HG03457 (cell line): ENCODE results near the gene HS3ST1.

Experiments
- ATAC-seq: cut with Tn5 transposase; IDR thresholded peaks from one replicate; pipeline ENCODE4 v1.9.1; 2021; ENCODE audit warnings: moderate number of reproducible peaks; ENCODE audit not compliant: unreplicated experiment

The HS3ST1 gene

GRCh38 chr4:11435557-11435956 is 6.9 kb upstream of the HS3ST1 start:
- ATAC-seq, result no peak

GRCh38 chr4:11431111-11431510 is 2.4 kb upstream of the HS3ST1 start:
- ATAC-seq, result no peak

DNA sequence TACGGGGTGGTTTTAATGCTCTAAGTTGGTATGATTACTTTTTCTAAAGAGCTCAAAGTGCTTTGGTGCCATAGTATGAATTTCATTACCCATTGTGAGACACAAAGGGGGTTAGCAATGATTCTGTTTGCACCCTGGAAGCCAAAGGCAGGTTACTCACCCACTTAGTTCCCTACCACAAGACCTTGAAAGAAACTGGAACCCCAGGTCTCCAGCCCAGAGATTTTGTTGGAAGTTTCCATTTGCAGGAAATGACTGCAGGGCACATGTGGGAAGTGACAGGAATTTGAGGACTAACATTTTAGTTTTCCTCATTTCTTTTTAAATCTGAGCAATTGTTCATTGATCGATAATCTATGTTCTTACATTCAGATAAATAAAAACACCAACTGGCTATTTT is 1.8 kb upstream of the HS3ST1 start:
- ATAC-seq, result no peak

DNA sequence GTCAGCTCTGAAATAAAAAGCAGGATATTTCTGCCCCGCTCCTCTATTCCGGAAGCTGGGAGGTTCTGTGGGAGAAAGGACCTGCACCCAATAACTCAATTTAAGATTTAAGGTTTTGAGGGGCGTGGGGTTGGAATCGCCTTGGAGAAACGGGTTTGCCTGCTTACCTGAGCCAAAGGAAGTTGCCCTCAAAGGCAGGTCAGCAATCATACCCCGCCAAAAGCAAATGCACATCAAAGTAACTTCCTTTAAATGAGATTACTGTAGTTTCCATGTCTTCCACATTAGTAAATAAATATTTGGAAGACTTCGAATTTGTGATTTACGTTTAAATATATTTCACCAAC is 978 bp upstream of the HS3ST1 start:
- ATAC-seq, result no peak

DNA sequence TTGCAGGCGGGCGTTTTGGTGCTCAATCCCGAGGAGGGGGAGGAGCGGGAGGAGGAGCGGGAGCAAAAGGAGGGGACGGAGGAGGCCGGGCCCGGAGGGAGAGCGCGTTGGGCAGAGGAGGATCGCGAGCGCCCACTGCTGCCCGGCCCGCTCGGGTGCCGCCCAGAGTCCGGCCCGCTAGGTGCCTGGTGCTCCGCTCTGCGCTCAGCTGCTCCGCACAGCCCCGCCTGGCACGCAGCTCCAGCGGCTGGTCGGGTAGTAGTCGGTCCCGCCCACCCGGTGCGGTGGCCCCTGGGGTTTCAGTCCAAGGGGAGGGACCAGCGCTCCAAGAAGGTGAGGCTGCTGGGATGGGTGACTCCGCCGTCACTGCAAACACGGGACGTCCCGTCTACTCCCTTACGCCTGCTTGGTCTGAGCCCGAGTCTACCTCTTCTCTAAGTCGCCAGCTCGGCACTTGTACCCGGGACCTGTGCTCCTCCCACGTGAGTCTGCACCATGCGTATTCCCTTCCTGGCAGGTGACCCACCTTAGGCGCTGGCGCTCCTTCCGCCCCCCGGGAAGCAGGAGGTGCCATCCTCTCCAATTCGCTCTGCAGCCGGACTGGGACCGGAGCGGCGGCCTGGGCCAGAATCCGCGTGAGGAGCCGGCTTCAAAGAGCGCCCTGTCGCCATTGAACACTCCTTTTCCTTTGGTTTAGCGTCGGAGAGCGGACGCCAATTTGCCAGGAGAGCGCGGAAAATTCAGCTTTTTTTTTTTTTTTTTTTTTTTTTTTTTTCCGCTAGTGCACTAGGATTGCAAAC is 405 bp upstream of the HS3ST1 start:
- peak; percentile 74 for ATAC-seq

DNA sequence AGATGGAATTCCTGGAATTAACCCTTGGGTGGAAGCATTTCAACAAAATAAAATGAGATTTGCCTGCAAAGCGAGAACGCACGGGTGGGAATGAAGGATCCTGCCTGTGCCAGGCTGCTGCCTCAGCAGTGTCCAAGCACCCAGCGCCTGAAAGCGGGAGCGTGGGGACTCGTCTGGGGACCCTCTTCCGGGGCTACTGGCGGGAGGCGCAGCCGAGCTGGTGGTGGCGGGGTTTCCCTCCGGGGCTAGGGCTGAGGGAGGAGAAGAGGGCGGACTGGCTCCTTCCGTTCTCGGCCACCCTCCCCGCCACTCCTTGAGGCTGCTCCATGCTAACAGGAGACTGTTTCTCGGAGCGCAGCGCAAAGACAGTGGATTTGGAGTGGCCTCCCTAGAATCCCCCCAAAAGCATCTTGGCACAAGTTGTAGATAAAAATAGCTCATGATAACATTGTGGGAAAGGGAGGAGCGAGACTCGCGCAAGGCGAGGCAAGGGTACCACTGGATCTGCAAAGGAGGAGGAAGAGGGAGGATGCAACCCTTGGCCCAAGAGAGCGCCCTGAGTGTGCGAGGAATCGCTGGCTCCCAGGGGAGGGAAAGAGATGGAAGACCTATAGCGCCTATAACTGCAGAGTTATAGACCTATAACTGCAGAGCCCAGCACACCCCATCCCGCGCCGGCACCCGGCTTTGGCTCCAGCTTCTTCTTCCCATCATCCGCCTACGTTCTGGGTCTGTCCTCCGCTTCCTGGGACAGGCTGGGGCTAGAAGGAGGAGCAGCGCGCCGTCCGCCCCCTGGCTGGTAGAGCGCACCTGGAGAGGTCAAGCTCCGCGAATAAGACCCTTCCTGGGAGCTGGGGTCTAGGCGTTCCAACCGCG is 1.3 kb downstream of the HS3ST1 start:
- ATAC-seq, result no peak

DNA sequence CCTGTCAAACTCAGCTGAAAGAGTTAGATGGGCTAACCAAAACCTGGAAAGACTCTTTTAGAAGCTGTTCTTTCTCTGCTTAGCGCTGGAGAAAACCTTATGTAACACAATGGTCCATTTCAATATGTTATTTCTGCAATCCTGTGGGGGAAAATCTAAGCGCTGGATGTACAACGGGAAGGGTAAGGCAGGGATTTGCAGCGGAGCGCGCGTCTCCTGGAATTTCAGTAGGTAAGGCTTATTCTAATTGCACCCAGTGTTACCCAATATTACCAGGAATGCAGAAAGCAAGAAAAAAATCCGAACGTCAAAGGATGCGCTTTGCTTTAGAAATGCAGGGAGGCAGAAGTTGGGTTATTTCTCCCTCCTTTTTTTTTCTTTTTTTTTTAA is 2.0 kb downstream of the HS3ST1 start:
- no peak for ATAC-seq

- no peak for ATAC-seq
Measured at GRCh38 chr4:11426003-11426402, 2.7 kb downstream of the HS3ST1 start.

GRCh38 chr4:11424856-11425255 is 3.8 kb downstream of the HS3ST1 start:
- no peak for ATAC-seq

GRCh38 chr4:11424000-11424399 is 4.7 kb downstream of the HS3ST1 start:
- ATAC-seq, result no peak

DNA sequence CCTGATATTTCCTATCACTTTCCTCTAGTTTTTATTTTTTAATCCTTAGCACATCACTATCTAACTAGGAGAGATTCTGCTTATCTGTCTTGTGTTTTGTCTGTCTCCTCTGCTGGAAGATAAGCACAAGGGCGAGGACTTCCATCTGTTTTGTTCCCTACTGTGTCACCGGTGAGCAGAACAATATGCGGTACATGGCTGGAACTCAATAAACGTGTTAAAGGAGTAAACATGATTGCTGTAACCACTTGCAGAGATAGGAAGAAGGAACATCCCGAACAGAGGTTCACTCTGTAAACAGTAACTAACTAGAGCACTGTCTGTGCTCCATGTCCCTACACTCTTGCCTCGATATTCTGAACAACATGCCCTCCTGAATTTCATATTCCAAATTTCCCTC is 5.2 kb downstream of the HS3ST1 start:
- ATAC-seq, result no peak

GRCh38 chr4:11421116-11421515 is 7.6 kb downstream of the HS3ST1 start:
- no peak for ATAC-seq

DNA sequence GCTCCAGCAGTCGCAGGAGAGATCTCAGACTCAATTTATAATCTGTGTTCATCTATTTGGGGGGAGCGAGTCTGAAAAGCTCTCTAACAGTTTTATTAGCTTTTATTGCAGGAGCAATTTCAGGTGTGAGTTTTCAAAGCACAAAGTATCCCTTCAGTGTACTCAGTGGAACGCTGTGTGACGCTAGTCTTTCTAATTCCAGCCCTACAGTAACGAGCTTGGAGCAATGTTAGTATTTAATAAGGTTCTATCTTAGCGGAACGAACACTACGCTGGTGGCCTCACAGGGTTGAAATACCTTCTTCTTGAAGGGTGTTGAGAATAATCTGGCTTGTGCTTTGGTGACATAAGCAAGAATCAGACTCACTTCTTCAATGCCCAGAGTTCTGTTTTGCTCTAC is 8.4 kb downstream of the HS3ST1 start:
- no peak for ATAC-seq

GRCh38 chr4:11418610-11419009 is 10.1 kb downstream of the HS3ST1 start:
- no peak for ATAC-seq

- ATAC-seq, result no peak
Measured at GRCh38 chr4:11416767-11417113, 12.0 kb downstream of the HS3ST1 start.

DNA sequence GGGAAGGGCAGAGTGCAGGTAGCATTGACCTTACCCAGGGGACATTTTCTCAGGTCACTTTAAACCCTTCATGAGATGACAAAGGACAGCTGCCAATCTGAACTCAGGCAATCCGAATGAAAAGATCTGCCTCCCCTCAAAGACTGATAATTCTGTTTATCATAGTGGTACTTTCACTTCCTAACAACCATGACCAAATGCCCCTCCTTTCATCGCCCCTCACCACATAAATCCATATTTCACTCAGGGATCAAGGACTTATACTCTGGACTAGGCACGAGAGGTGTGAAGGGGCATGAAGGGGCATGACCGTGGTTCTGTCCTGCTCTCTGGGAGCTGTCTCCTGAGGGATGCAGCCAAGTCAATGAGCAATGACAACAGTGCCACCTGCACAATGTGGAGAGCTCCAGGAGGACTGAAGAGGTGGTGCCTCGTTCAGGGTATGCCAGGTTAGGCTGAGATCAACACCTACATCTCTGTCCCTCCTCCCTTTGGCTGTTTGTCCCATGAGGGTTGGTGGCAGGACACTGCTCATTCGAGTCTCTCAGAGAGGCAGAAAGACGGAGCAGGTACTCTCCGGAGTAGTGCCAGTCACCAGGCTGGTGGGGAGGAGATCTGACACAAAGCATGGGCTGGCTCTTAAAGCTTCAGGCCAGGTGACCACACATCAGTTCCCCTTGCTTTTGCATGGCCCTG is 12.5 kb downstream of the HS3ST1 start:
- ATAC-seq, result no peak

- ATAC-seq, result no peak
Measured at GRCh38 chr4:11415409-11416070, 13.2 kb downstream of the HS3ST1 start.

DNA sequence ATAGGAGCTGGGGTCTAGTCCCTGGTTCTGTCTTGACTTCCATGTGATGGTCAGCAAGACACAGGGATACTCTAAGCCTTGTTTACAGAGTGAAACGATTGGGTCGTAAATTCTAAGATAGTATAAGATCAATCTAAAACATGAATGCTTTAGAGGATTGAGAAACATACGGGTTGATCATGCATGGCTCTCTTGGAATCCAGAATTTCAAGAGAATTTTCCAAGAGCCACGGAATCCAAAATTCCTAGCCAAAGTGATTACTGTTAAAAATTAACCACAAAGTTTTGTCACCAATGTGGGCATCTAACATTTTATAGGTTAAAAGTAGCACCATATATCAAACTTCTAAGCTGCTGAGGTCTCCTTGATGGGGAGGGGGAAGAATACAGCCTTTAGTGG is 16.5 kb downstream of the HS3ST1 start:
- ATAC-seq, result no peak

GRCh38 chr4:11409632-11410031 is 19.1 kb downstream of the HS3ST1 start:
- no peak for ATAC-seq

DNA sequence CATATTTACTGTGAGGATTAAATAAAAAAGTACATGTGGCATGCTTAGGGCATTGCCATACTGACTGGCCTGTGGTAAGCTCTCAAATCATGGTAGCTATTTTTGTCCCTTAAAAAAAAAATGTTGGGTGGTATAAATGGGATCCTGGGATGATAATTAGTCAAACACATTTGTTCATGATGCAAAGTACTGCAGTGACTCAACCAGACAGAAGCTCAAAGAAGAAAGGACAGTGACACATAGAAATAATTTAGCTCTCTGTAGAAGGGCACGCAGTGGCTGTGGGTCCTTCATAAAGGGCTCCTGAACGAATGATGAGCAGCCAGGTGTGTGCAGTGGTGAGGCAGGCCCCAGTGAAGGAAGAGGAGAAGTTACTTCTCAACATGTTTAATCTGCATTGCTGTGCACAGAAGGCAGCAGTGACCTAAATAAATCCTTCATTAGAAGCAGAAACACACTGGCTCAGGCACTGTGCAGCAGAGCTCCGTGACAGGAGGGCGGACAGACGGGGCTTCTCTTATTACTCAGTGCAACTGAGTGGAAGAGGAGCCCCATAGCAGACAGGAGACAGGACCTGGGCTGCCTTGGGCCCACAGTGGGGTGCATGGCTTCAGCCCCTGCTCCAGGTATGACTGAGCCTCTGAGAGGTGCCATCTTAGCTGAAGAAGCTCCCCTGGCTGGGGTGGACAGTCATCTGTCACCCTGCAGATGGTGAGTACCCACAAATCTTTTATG is 20.3 kb downstream of the HS3ST1 start:
- no peak for ATAC-seq

DNA sequence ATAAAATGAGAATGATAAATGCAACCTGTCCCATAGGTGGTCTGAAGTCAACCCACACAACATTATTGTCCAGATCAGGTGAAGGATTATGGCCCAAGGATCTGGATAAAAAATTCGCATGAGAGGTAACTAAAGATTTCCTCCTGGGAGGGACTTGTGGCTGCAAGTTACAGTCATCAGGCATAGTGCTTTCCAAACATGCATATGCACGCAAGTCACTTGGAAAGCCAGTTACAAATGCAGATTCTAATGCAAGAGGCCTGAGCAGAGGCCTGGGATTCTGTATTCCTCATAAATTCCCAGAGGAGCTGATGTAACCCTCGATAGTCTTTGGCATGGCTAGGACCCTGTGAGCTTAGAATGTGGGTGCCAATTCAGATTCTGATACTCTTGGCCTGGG is 21.1 kb downstream of the HS3ST1 start:
- ATAC-seq, result no peak
